Measurements from ENCODE around the gene IL2RA. TPM values are rescaled to one million over a fixed set of nuclear protein-coding genes. Genes with fewer than 3 reads are reported as not detected.

The IL2RA gene
- total RNA-seq, 1 experiment from 2014 or later: not detected

DNA sequence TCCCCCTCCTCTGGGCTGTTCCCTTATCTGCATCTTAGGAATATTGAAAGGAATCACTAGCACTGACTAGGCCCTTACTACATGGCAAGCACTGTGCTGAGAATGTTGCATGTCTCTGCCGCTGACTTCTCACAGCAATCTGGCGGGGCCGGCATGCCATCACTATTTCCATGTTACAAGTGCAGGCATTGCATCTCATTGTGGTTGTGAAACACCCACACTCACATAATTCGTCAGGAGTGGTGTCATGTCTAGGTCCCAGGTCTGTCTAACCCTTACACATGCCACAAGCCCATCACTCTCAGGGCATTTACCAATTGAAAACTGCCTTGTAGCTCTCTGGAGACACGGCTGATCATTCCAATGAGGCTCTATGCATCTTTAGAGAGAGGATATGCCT lies 8.5 kb upstream of the IL2RA start:
- Histone ChIP-seq H4K20me1 (ENCODE audit: control insufficient read depth, insufficient read depth, insufficient read length) (no peaks in the 10 kb centered on the region), H3K4ac (ENCODE audit: low read depth, low read length) (no peak overlapping the region), H2AFZ (ENCODE audit: low read length) (no peak overlapping the region), H2BK12ac (ENCODE audit: insufficient read length, low read depth, low read length) (no peak overlapping the region), H4K91ac (ENCODE audit: insufficient read length, low read depth, low read length) (no peak overlapping the region), H3K56ac (ENCODE audit: insufficient read length, low read depth, low read length) (no peak overlapping the region), H4K5ac (ENCODE audit: insufficient read length, low read depth, low read length) (no peak overlapping the region), H3K27me3 (ENCODE audit: insufficient read depth, low read length) (no peaks in the 10 kb centered on the region; the same call in none of the 2 replicates), H4K8ac (replicated peaks; ENCODE audit: insufficient read length, low read depth, low read length) (no peak overlapping the region), H3K27ac (ENCODE audit: insufficient read length, low read depth, low read length) (no peak overlapping the region), H3K4me2 (ENCODE audit: insufficient read depth, insufficient read length, low read length) (no peak overlapping the region), H3K4me1 (ENCODE audit: insufficient read depth, low read length) (no peaks in the 10 kb centered on the region), H3K79me1 (ENCODE audit: insufficient read depth, low read depth, low read length, poor library complexity, severe bottlenecking) (no peaks in the 10 kb centered on the region), H3K9me3 (ENCODE audit: control insufficient read depth, low read depth, low read length) (no peaks in the 10 kb centered on the region), H2BK20ac (ENCODE audit: low read depth, low read length, poor library complexity, severe bottlenecking) (no peak overlapping the region), H3K23ac (ENCODE audit: insufficient read length, low read depth, low read length) (no peak overlapping the region), H3K18ac (ENCODE audit: insufficient read length, low read depth, low read length) (no peak overlapping the region), H2BK5ac (ENCODE audit: insufficient read length, low read length) (no peak overlapping the region), H3K9ac (ENCODE audit: extremely low read depth, insufficient read length, low read length) (no peak overlapping the region), H2BK15ac (ENCODE audit: low read depth, low read length) (no peak overlapping the region), H3K79me2 (ENCODE audit: insufficient read depth, low read length) (no peaks in the 10 kb centered on the region), H2AK5ac (ENCODE audit: insufficient read length, low read length) (no peak overlapping the region), H2BK120ac (ENCODE audit: low read depth, low read length, poor library complexity, severe bottlenecking) (no peak overlapping the region), H3K14ac (ENCODE audit: insufficient read depth, low read length) (no peak overlapping the region), H3K23me2 (ENCODE audit: insufficient read length, low read depth, low read length, poor library complexity, severe bottlenecking) (no peaks in the 10 kb centered on the region), H3T11ph (ENCODE audit: low read length) (no peak overlapping the region)
- H3K4me3 Mint-ChIP-seq: no peak overlapping the region
- no peaks in the 10 kb centered on the region for H3K36me3 Mint-ChIP-seq (ENCODE audit: insufficient read depth in 1 of 3, low read depth in 3 of 3)
- TF ChIP-seq, protein P1, sequence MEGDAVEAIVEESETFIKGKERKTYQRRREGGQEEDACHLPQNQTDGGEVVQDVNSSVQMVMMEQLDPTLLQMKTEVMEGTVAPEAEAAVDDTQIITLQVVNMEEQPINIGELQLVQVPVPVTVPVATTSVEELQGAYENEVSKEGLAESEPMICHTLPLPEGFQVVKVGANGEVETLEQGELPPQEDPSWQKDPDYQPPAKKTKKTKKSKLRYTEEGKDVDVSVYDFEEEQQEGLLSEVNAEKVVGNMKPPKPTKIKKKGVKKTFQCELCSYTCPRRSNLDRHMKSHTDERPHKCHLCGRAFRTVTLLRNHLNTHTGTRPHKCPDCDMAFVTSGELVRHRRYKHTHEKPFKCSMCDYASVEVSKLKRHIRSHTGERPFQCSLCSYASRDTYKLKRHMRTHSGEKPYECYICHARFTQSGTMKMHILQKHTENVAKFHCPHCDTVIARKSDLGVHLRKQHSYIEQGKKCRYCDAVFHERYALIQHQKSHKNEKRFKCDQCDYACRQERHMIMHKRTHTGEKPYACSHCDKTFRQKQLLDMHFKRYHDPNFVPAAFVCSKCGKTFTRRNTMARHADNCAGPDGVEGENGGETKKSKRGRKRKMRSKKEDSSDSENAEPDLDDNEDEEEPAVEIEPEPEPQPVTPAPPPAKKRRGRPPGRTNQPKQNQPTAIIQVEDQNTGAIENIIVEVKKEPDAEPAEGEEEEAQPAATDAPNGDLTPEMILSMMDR (conservative IDR thresholded peaks at IDR 0.05): no peak
- peaks cover 4 to 6% of the 10 kb centered on the region in 2 experiments for H3K4me1 Mint-ChIP-seq
- H3K27ac Mint-ChIP-seq: no peak overlapping the region
- no peaks in the 10 kb centered on the region for H3K9me3 Mint-ChIP-seq
- no CpG with 5 or more reads among the region's 5 CpGs for WGBS (ENCODE audit: extremely low coverage, insufficient read length, low lambda C conversion rate)
- no peak for DNase-seq
- peaks cover 12% of the 10 kb centered on the region for H3K27me3 Mint-ChIP-seq (ENCODE audit: low read depth)

Data from H9 (cell line).